ENCODE data around the gene ATG16L2. TPM values are rescaled to one million over a fixed set of nuclear protein-coding genes. Genes with fewer than 3 reads are reported as not detected.

The ATG16L2 gene
- total and polyA plus RNA-seq, 10 of the 15 experiments (the other 5 are each of a cell fraction or from before 2014, with no cell fraction given), result 1.9 to 67.7 (median 30.4) TPM

DNA sequence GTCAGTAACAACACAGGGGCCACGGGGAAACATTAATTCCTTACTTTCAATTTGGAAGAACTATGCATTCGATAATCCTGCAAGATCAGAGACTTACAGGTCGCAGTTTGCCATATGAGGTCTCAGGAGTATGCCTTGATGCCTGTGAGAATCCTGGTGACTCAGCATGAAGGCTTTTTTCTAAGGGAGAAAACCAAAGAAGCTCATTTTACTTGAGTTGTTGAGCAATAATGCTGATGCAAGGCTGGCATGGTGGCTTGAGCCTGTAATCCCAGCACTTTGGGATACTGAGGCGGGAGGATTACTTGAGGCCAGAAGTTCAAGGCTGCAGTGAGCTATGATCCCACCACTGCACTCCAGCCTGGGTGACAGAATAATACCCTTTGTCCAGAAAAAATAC is 26.6 kb downstream of the ATG16L2 start:
- Histone ChIP-seq H3K27me3 (replicated peaks in 1 of 2; ENCODE audit: control insufficient read depth in 2 of 2, insufficient read depth in 2 of 2, low read length in 1 of 2) (no peaks in the 10 kb centered on the region), H4K20me1 (ENCODE audit: control insufficient read depth, insufficient read depth) (no peaks in the 10 kb centered on the region), H3K9ac (ENCODE audit: control insufficient read depth, insufficient read depth, low read length) (no peak overlapping the region), H3K4me1 (ENCODE audit: control insufficient read depth, insufficient read depth, low read length) (no peaks in the 10 kb centered on the region), H3K4me3 (no peak overlapping the region), H3K9me3 (replicated peaks; ENCODE audit: control insufficient read depth, insufficient read depth, low read length) (no peaks in the 10 kb centered on the region), H3K36me3 (ENCODE audit: control insufficient read depth in 2 of 2, insufficient read depth in 2 of 2, low read length in 1 of 2) (peaks cover 28 to 51% of the 10 kb centered on the region in 2 experiments), H2AFZ (ENCODE audit: control insufficient read depth, low read depth, low read length) (no peak overlapping the region), H3K79me2 (ENCODE audit: control insufficient read depth, insufficient read depth, low read length) (no peaks in the 10 kb centered on the region), H3K27ac (ENCODE audit: control insufficient read depth, insufficient read depth) (no peak overlapping the region), H3K4me2 (ENCODE audit: control insufficient read depth, insufficient read depth) (no peak overlapping the region)
- TF ChIP-seq EZH2 (IDR thresholded peaks at IDR 0.05; ENCODE audit: borderline replicate concordance, control insufficient read depth, low read depth, low read length), result no peak
- TF ChIP-seq, protein P1, sequence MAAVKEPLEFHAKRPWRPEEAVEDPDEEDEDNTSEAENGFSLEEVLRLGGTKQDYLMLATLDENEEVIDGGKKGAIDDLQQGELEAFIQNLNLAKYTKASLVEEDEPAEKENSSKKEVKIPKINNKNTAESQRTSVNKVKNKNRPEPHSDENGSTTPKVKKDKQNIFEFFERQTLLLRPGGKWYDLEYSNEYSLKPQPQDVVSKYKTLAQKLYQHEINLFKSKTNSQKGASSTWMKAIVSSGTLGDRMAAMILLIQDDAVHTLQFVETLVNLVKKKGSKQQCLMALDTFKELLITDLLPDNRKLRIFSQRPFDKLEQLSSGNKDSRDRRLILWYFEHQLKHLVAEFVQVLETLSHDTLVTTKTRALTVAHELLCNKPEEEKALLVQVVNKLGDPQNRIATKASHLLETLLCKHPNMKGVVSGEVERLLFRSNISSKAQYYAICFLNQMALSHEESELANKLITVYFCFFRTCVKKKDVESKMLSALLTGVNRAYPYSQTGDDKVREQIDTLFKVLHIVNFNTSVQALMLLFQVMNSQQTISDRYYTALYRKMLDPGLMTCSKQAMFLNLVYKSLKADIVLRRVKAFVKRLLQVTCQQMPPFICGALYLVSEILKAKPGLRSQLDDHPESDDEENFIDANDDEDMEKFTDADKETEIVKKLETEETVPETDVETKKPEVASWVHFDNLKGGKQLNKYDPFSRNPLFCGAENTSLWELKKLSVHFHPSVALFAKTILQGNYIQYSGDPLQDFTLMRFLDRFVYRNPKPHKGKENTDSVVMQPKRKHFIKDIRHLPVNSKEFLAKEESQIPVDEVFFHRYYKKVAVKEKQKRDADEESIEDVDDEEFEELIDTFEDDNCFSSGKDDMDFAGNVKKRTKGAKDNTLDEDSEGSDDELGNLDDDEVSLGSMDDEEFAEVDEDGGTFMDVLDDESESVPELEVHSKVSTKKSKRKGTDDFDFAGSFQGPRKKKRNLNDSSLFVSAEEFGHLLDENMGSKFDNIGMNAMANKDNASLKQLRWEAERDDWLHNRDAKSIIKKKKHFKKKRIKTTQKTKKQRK (IDR thresholded peaks at IDR 0.05; ENCODE audit: low read depth, low read length), result no peak
- TF ChIP-seq WRNIP1 (IDR thresholded peaks at IDR 0.05; ENCODE audit: borderline replicate concordance, low read depth, low read length), result no peak
- no peak for TF ChIP-seq MYB (IDR thresholded peaks at IDR 0.05; ENCODE audit: borderline replicate concordance, low read depth, low read length)
- TF ChIP-seq SMARCA5 (IDR thresholded peaks at IDR 0.05), result no peak
- TF ChIP-seq, protein P2, sequence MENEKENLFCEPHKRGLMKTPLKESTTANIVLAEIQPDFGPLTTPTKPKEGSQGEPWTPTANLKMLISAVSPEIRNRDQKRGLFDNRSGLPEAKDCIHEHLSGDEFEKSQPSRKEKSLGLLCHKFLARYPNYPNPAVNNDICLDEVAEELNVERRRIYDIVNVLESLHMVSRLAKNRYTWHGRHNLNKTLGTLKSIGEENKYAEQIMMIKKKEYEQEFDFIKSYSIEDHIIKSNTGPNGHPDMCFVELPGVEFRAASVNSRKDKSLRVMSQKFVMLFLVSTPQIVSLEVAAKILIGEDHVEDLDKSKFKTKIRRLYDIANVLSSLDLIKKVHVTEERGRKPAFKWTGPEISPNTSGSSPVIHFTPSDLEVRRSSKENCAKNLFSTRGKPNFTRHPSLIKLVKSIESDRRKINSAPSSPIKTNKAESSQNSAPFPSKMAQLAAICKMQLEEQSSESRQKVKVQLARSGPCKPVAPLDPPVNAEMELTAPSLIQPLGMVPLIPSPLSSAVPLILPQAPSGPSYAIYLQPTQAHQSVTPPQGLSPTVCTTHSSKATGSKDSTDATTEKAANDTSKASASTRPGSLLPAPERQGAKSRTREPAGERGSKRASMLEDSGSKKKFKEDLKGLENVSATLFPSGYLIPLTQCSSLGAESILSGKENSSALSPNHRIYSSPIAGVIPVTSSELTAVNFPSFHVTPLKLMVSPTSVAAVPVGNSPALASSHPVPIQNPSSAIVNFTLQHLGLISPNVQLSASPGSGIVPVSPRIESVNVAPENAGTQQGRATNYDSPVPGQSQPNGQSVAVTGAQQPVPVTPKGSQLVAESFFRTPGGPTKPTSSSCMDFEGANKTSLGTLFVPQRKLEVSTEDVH (IDR thresholded peaks at IDR 0.05; ENCODE audit: low read depth, partially characterized antibody), result no peak
- TF ChIP-seq NRF1 (conservative IDR thresholded peaks at IDR 0.05; ENCODE audit: low read depth, low read length), result no peak
- ChIA-PET CTCF (interaction anchor here (0.7 to 2.5 kb wide), 3 partner anchors 9 to 454 kb away, joined by 3 to 13 read pairs (median 3); partner anchors contain the start of gene STARD10), SMC1A (ENCODE audit: uncharacterized antibody, unreplicated experiment) (interaction anchor here (1.0 to 2.8 kb wide), 4 partner anchors 18 to 337 kb away, joined by 3 to 11 read pairs (median 4); no protein-coding TSS in a partner anchor), POLR2A (interaction anchor here (1.4 to 1.9 kb wide), 2 partner anchors 12 to 25 kb away, joined by 3 to 4 read pairs; no protein-coding TSS in a partner anchor), RAD21 (ENCODE audit: unreplicated experiment) (interaction anchor here (0.7 to 1.6 kb wide), 4 partner anchors 335 to 497 kb away, joined by 3 to 6 read pairs (median 4); no protein-coding TSS in a partner anchor)
- DNase-seq (ENCODE audit: low read depth, low spot score) (no peak), ATAC-seq (no peak), FAIRE-seq (no peak)
- intact Hi-C loops (cut with micrococcal nuclease; ENCODE audit: unreplicated experiment), result no loop called here
- 97% methylated on average over 4 of the region's 4 CpGs for WGBS (ENCODE audit: insufficient coverage, insufficient replicate concordance, low lambda C conversion rate, missing lambda C conversion rate)
- BruUV-seq (replicated peaks), result no TSS peak
- in situ Hi-C loops (cut with MboI), result loop anchor here (25.0 kb wide), 1 partner anchor 347 kb away; no protein-coding TSS in a partner anchor
